Measurements from ENCODE around the gene UBE2O. TPM values are rescaled to one million over a fixed set of nuclear protein-coding genes. Genes with fewer than 3 reads are reported as not detected.

The UBE2O gene
- total RNA-seq, 4 donors from 2014 or later: 16.4 to 46.5 (median 32.4) TPM

DNA sequence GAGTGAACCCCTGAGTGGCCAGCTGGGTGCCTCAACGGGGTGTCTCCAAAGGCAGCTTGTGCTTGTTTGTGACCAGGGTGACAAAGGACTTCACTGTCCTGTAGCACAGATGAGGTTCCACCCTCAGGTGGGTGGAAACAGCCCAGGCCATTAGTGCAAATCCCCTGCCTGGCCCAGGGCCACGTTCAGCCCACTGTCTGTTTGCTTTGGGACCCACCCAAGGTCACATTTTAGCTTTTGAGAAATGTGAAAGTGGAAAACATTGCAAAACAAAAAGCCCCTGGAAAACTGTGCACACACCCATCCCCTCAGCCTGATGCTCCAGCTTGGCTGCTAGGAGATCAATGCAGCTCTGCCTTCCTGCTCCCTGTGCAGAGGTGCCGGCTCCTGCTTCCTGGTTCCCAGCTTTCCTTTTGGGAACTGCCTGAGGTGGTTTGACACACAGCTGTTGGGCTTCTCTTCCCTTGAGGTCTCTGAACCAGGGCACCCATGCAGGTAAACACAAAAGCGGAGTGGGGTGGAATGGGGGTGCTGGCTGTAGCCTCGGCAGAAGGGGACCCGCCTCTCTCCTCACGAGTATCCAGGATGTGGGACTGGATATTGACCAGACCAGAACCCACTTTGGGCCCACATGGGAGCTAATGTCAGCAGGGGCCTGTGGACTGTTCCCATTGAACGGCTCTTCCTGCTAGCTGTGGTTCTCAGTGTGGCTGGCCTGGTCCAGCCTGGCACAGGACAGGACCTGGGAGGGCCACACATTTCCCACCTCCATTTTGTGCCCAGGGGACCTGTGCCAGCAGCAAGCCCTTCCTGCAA, 76.4 kb downstream of the UBE2O start:
- intact Hi-C loops (cut with DNase I; ENCODE audit: low total_unique reads): no loop called here
- peak in 1 of 2 donors; percentile 17 for ATAC-seq
- Histone ChIP-seq H3K9me3 (no peaks in the 10 kb centered on the region), H3K27me3 (no peaks in the 10 kb centered on the region), H3K4me1 (no peaks in the 10 kb centered on the region), H3K4me3 (no peak overlapping the region), H3K36me3 (no peaks in the 10 kb centered on the region), H3K27ac (no peak overlapping the region)
- in situ Hi-C loops (cut with MboI; ENCODE audit: low sequenced_read_pairs in 4 of 4): no loop called here
- DNase-seq: no peak
- TF ChIP-seq POLR2A (IDR thresholded peaks at IDR 0.05): no peak
- TF ChIP-seq, protein P1, sequence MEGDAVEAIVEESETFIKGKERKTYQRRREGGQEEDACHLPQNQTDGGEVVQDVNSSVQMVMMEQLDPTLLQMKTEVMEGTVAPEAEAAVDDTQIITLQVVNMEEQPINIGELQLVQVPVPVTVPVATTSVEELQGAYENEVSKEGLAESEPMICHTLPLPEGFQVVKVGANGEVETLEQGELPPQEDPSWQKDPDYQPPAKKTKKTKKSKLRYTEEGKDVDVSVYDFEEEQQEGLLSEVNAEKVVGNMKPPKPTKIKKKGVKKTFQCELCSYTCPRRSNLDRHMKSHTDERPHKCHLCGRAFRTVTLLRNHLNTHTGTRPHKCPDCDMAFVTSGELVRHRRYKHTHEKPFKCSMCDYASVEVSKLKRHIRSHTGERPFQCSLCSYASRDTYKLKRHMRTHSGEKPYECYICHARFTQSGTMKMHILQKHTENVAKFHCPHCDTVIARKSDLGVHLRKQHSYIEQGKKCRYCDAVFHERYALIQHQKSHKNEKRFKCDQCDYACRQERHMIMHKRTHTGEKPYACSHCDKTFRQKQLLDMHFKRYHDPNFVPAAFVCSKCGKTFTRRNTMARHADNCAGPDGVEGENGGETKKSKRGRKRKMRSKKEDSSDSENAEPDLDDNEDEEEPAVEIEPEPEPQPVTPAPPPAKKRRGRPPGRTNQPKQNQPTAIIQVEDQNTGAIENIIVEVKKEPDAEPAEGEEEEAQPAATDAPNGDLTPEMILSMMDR (IDR thresholded peaks at IDR 0.05 in 4 of 5, conservative IDR thresholded peaks at IDR 0.05 in 1 of 5): no peak

DNA sequence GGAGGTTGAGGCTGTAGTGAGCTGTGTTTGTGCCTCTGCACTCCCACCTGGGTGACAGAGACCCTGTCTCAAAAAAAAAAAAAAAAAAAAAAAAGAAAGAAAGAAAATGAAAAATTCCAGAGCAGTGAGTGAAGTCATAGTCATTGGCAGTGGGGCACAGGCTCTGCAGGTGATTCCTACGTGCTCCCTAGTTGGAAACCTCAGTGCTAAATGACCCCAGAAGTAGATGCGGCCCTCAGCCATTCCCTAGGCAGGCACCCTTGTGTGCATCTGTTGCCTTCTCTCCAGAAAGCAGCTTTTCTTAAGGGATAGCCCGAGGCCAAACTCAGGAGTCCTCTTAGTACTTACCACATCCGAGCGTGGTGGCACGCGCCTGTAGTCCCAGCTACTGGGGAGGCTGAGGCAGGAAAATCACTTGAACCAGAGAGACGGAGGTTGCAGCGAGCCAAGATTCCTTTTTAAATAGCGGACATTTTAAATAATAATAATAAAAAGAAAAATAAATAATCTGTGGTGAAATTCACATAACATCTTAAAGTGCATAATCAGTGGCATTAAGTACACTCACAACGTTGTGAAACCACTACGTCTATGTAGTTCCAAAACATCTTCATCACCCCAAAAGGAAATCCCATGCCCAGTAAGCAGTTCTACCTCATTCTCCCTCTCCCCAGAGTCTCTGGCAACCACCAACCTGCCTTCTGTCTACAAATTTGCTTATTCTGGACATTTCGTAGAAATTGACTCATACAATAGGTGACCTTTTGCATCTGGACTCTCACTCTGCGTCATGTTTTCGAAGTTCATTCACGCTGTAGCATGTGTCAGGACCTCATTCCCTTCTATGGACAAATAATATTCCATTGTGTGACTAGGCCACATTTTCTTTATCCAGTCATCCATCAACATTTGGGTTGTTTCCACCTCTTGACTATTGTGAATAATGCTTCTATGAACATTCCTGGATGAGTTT, 81.0 kb downstream of the UBE2O start:
- no peaks in the 10 kb centered on the region for H3K27me3 ChIP-seq
- TF ChIP-seq POLR2A (IDR thresholded peaks at IDR 0.05): no peak
- TF ChIP-seq, protein P1 (IDR thresholded peaks at IDR 0.05 in 4 of 5, conservative IDR thresholded peaks at IDR 0.05 in 1 of 5): no peak
- intact Hi-C loops (cut with DNase I; ENCODE audit: low total_unique reads) (loop anchor here (2.0 kb wide), 1 partner anchor 17 kb away; no protein-coding TSS in a partner anchor), in situ Hi-C loops (cut with MboI; ENCODE audit: low sequenced_read_pairs in 4 of 4) (no loop called here)
- no peaks in the 10 kb centered on the region for H3K36me3 ChIP-seq
- DNase-seq (no peak), ATAC-seq (no peak)
- no peaks in the 10 kb centered on the region for H3K9me3 ChIP-seq
- H3K4me1 ChIP-seq: peaks cover 0 to 14% of the 10 kb centered on the region in 2 donors
- H3K4me3 ChIP-seq: no peak overlapping the region
- H3K27ac ChIP-seq: no peak overlapping the region

DNA sequence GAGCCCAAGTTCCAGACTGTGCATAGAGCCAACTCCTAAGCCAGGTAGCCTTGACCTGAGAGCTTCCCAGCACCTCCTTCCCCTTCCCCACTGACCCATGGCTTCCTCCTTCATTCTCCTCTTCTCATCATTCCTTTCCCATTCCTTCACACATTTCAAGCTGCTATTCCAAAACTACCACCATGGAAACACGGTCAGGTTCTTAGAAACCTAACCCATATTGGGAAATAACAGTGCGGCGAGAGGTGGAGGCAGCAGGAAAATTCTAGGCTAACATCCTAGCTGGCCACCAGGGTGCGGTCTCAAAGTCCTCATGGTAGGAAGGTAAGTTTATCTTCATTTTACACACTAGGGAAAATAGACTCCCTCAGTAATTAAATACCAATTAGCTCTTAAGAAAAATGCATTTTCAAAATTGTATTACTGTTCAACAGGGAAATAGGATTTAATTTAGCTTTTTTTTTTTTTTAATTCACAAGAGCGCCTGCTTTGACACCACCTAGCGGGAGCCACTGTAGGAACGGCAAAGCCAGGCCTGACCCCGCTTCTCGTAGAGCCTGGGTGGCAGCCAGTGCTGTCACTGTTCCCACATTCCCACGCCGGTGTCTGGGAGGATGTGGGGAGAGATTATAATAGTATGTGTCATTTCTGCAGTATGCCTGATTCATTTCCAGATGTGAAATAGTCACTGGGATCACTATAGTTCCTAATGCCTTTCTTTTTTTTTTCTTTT, 82.5 kb downstream of the UBE2O start:
- no peaks in the 10 kb centered on the region for H3K36me3 ChIP-seq
- H3K4me3 ChIP-seq: no peak overlapping the region
- peak in 1 of 2 donors; percentile 66 for DNase-seq
- peaks cover 0 to 14% of the 10 kb centered on the region in 2 donors for H3K4me1 ChIP-seq
- in situ Hi-C loops (cut with MboI; ENCODE audit: low sequenced_read_pairs in 4 of 4) (no loop called here), intact Hi-C loops (cut with DNase I; ENCODE audit: low total_unique reads) (loop anchor here (2.0 kb wide), 1 partner anchor 16 kb away; no protein-coding TSS in a partner anchor)
- H3K27ac ChIP-seq: peak overlapping the region in 3 of 4 donors; percentile 3 to 51 (median 30)
- TF ChIP-seq POLR2A (IDR thresholded peaks at IDR 0.05): no peak
- TF ChIP-seq, protein P1 (IDR thresholded peaks at IDR 0.05 in 4 of 5, conservative IDR thresholded peaks at IDR 0.05 in 1 of 5): peak; percentile 25 to 69 (median 40)
- no peaks in the 10 kb centered on the region for H3K9me3 ChIP-seq
- ATAC-seq: peak; percentile 85 to 89
- H3K27me3 ChIP-seq: no peaks in the 10 kb centered on the region

GRCh38 chr17:76369804-76370203, 83.1 kb downstream of the UBE2O start:
- in situ Hi-C loops (cut with MboI; ENCODE audit: low sequenced_read_pairs in 4 of 4): no loop called here
- DNase-seq: no peak

More at GRCh38 chr17:76369804-76370203, 83.1 kb downstream of the UBE2O start:
- Histone ChIP-seq H3K36me3 (no peaks in the 10 kb centered on the region), H3K27me3 (no peaks in the 10 kb centered on the region), H3K4me1 (peaks cover 0 to 14% of the 10 kb centered on the region in 2 donors), H3K9me3 (no peaks in the 10 kb centered on the region), H3K27ac (peak overlapping the region in 1 of 4 donors; percentile 51), H3K4me3 (no peak overlapping the region)
- TF ChIP-seq, protein P1 (IDR thresholded peaks at IDR 0.05 in 4 of 5, conservative IDR thresholded peaks at IDR 0.05 in 1 of 5): no peak
- no peak for TF ChIP-seq POLR2A (IDR thresholded peaks at IDR 0.05)
- intact Hi-C loops (cut with DNase I; ENCODE audit: low total_unique reads): loop anchor here (2.0 kb wide), 1 partner anchor 15 kb away; no protein-coding TSS in a partner anchor
- no peak for ATAC-seq

Data from gastrocnemius medialis (tissue), 4 donors.